ENCODE data around the gene ARRDC2. TPM values are rescaled to one million over a fixed set of nuclear protein-coding genes. Genes with fewer than 3 reads are reported as not detected.

Gene ARRDC2
- total and polyA plus RNA-seq, 3 experiments from 2014 or later, result 33.5 to 45.8 (median 37.1) TPM

DNA sequence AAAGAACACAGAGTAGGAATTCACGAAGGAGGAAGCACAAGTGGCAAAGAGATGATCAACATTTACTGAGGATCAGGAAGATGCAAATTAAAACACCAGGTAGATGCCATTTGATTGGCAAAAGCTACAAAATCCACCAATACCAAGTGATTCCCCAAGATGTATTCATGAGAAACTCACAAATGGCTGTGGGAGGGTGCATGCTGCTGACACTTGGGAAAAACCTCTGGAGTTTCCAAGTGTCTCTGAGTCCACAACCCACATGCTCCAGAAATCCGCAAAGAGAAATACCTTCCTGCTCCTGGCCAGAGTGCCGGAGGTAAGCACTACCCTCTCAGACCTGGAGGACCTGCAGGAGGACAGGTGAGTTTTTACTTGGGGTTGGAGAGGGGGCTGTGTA is 35.7 kb downstream of the ARRDC2 start:
- Mint-ChIP-seq H3K9me3 (peaks cover 0 to 2% (median 0%) of the 10 kb centered on the region in 5 donors), H3K36me3 (no peaks in the 10 kb centered on the region), H3K4me3 (peak overlapping the region; percentile 4 to 85 (median 77)), H3K4me1 (peaks cover 31 to 45% (median 43%) of the 10 kb centered on the region in 3 donors), H3K27me3 (no peaks in the 10 kb centered on the region), H3K27ac (peak overlapping the region; percentile 50 to 97 (median 88))
- Histone ChIP-seq H3K4me1 (ENCODE audit: insufficient read depth, low read length) (peaks cover 35% of the 10 kb centered on the region), H3K27me3 (ENCODE audit: insufficient read depth, low read length, poor library complexity, severe bottlenecking) (no peaks in the 10 kb centered on the region), H3K27ac (ENCODE audit: low read depth, low read length) (no peak overlapping the region), H3K4me3 (ENCODE audit: low read length) (no peak overlapping the region), H3K9me3 (ENCODE audit: low read length) (no peaks in the 10 kb centered on the region), H3K36me3 (ENCODE audit: insufficient read depth, low read length) (no peaks in the 10 kb centered on the region)
- POLR2A ChIA-PET, result interaction anchor here (0.7 to 1.7 kb wide), 4 partner anchors 30 to 44 kb away, joined by 3 to 4 read pairs (median 4); no protein-coding TSS in a partner anchor
- CTCF ChIA-PET, result interaction anchor here (1.2 to 3.1 kb wide), 3 partner anchors 16 to 261 kb away, joined by 3 to 14 read pairs (median 10); no protein-coding TSS in a partner anchor
- DNase-seq, result no peak

- no peaks in the 10 kb centered on the region for H3K27me3 ChIP-seq (ENCODE audit: insufficient read depth, low read length, poor library complexity, severe bottlenecking)
- Mint-ChIP-seq H3K4me3 (peak overlapping the region; percentile 13 to 91 (median 84)), H3K27ac (peak overlapping the region; percentile 84 to 97 (median 93)), H3K9me3 (peaks cover 0 to 2% (median 0%) of the 10 kb centered on the region in 5 donors), H3K36me3 (no peaks in the 10 kb centered on the region), H3K27me3 (no peaks in the 10 kb centered on the region), H3K4me1 (peaks cover 31 to 47% (median 44%) of the 10 kb centered on the region in 3 donors)
- ChIA-PET POLR2A (interaction anchor here (0.6 to 2.1 kb wide), 16 partner anchors 10 to 1715 kb away, joined by 3 to 18 read pairs (median 4); partner anchors contain the start of genes ARRDC2, CCDC124, JUND and MAST3), CTCF (interaction anchor here (0.8 to 3.1 kb wide), 15 partner anchors 10 to 260 kb away, joined by 3 to 17 read pairs (median 5); partner anchors contain the start of gene ARRDC2)
- H3K4me1 ChIP-seq (ENCODE audit: insufficient read depth, low read length), result peaks cover 35% of the 10 kb centered on the region
- no peaks in the 10 kb centered on the region for H3K9me3 ChIP-seq (ENCODE audit: low read length)
- H3K36me3 ChIP-seq (ENCODE audit: insufficient read depth, low read length), result no peaks in the 10 kb centered on the region
- peak overlapping the region; percentile 68 for H3K4me3 ChIP-seq (ENCODE audit: low read length)
- DNase-seq, result peak; percentile 71 to 91 (median 81)
- peak overlapping the region; percentile 64 for H3K27ac ChIP-seq (ENCODE audit: low read depth, low read length)
Measured at GRCh38 chr19:18044825-18045304, 36.9 kb downstream of the ARRDC2 start.

DNA sequence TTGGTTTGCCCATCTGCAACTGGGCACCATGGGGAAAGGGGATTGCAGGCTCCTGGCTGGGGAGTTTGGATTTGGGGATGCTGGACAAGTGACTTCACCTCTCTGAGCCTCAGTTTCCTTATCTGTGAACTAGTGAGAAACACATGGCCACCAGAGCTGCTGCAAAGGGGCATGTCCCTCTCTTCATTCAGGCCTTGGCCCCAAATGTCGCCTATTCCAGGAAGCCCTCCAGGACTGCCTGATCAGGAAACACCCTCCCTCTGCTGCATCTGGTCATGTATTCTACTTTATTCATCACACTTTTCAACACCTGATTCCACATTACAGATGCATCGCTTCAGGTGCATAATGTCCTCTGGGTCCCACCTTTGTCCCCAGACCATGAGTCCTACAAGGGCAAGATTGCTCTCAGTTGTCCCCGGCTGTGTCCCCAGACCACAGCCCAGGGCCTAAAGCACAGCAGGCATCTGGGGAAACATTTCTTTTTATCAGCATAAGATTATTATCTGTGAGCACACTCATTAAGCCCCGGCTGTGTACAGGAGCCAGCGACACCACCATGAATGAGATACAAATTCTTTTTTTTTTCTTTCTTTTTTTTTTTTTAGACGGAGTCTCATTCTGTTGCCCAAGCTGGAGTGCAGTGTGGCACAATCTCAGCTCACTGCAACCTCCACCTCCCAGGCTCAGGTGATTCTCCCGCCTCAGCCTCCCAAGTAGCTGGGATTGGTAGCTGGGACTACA is 37.5 kb downstream of the ARRDC2 start:
- no peaks in the 10 kb centered on the region for H3K9me3 Mint-ChIP-seq
- no peak for DNase-seq
- no peaks in the 10 kb centered on the region for H3K27me3 ChIP-seq (ENCODE audit: insufficient read depth, low read length, poor library complexity, severe bottlenecking)
- H3K9me3 ChIP-seq (ENCODE audit: low read length), result no peaks in the 10 kb centered on the region
- POLR2A ChIA-PET, result interaction anchor here (0.6 to 2.1 kb wide), 14 partner anchors 10 to 534 kb away, joined by 3 to 18 read pairs (median 4); partner anchors contain the start of genes ARRDC2, CCDC124, JUND and MAST3
- H3K36me3 ChIP-seq (ENCODE audit: insufficient read depth, low read length), result no peaks in the 10 kb centered on the region
- peak overlapping the region; percentile 84 to 97 (median 93) for H3K27ac Mint-ChIP-seq
- H3K27me3 Mint-ChIP-seq, result no peaks in the 10 kb centered on the region
- peaks cover 35% of the 10 kb centered on the region for H3K4me1 ChIP-seq (ENCODE audit: insufficient read depth, low read length)
- peak overlapping the region; percentile 13 to 91 (median 84) for H3K4me3 Mint-ChIP-seq
- no peaks in the 10 kb centered on the region for H3K36me3 Mint-ChIP-seq
- peak overlapping the region; percentile 68 for H3K4me3 ChIP-seq (ENCODE audit: low read length)
- H3K27ac ChIP-seq (ENCODE audit: low read depth, low read length), result peak overlapping the region; percentile 64
- CTCF ChIA-PET, result interaction anchor here (0.8 to 3.1 kb wide), 14 partner anchors 9 to 234 kb away, joined by 3 to 17 read pairs (median 5); partner anchors contain the start of gene ARRDC2
- H3K4me1 Mint-ChIP-seq, result peaks cover 37 to 54% (median 50%) of the 10 kb centered on the region in 3 donors

DNA sequence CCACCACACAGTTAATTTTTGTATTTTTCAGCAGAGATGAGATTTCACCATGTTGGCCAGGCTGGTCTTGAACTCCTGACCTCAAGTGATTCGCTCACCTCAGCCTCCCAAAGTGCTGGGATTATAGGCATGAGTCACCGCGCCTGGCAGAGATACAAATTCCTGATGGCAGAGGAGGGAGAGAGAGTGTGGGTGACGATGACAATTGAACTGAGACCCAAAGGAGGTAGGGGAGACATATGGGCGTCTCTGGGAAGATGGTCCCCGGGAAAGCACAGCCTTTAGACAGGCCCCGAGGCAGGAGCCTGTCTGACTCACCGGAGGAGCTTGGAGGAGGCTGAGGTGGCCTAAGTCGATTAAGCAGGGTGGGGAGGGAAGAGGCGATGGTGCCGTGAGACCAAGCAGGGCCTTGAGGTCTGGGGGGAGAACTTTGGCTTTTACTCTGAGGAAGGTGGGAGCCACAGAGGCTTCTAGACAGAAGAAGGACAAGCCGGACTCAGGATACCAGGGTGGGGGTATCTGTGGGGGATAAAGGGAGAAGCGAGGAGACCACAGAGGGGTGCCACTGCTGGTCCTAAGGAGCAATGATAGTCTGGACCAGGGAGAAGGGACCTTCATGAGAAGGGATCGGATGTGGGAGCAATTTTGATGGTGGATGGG is 38.2 kb downstream of the ARRDC2 start:
- H3K36me3 Mint-ChIP-seq, result no peaks in the 10 kb centered on the region
- no peaks in the 10 kb centered on the region for H3K9me3 Mint-ChIP-seq
- no peaks in the 10 kb centered on the region for H3K27me3 Mint-ChIP-seq
- Histone ChIP-seq H3K36me3 (ENCODE audit: insufficient read depth, low read length) (no peaks in the 10 kb centered on the region), H3K4me3 (ENCODE audit: low read length) (no peak overlapping the region), H3K27me3 (ENCODE audit: insufficient read depth, low read length, poor library complexity, severe bottlenecking) (no peaks in the 10 kb centered on the region), H3K4me1 (ENCODE audit: insufficient read depth, low read length) (peaks cover 35% of the 10 kb centered on the region), H3K27ac (ENCODE audit: low read depth, low read length) (no peak overlapping the region), H3K9me3 (ENCODE audit: low read length) (no peaks in the 10 kb centered on the region)
- peak overlapping the region in 6 of 8 donors; percentile 21 to 95 (median 72) for H3K27ac Mint-ChIP-seq
- ChIA-PET CTCF (interaction anchor here (1.5 to 2.5 kb wide), 4 partner anchors 11 to 100 kb away, joined by 4 to 17 read pairs (median 8); partner anchors contain the start of gene ARRDC2), POLR2A (interaction anchor here (2.1 kb wide), 1 partner anchor 39 kb away, joined by 18 read pairs; the partner anchor contains the start of gene ARRDC2)
- H3K4me3 Mint-ChIP-seq, result peak overlapping the region in 3 of 7 donors; percentile 5 to 38 (median 17)
- no peak for DNase-seq
- peaks cover 37 to 61% (median 50%) of the 10 kb centered on the region in 3 donors for H3K4me1 Mint-ChIP-seq

GRCh38 chr19:18049385-18049784 is 41.4 kb downstream of the ARRDC2 start:
- Mint-ChIP-seq H3K4me3 (no peak overlapping the region), H3K27ac (no peak overlapping the region), H3K4me1 (peaks cover 24 to 46% (median 33%) of the 10 kb centered on the region in 3 donors), H3K9me3 (no peaks in the 10 kb centered on the region), H3K36me3 (no peaks in the 10 kb centered on the region), H3K27me3 (no peaks in the 10 kb centered on the region)
- H3K4me3 ChIP-seq (ENCODE audit: low read length), result no peak overlapping the region
- H3K27ac ChIP-seq (ENCODE audit: low read depth, low read length), result no peak overlapping the region
- ChIA-PET POLR2A (interaction anchor here (0.7 kb wide), 1 partner anchor 39 kb away, joined by 7 read pairs; no protein-coding TSS in a partner anchor), CTCF (interaction anchor here (0.8 to 2.3 kb wide), 2 partner anchors 33 to 42 kb away, joined by 3 to 6 read pairs; partner anchors contain the start of gene ARRDC2)
- peaks cover 22% of the 10 kb centered on the region for H3K4me1 ChIP-seq (ENCODE audit: insufficient read depth, low read length)
- no peaks in the 10 kb centered on the region for H3K36me3 ChIP-seq (ENCODE audit: insufficient read depth, low read length)
- no peak for DNase-seq
- H3K27me3 ChIP-seq (ENCODE audit: insufficient read depth, low read length, poor library complexity, severe bottlenecking), result no peaks in the 10 kb centered on the region
- no peaks in the 10 kb centered on the region for H3K9me3 ChIP-seq (ENCODE audit: low read length)

- no peaks in the 10 kb centered on the region for H3K9me3 Mint-ChIP-seq
- Histone ChIP-seq H3K4me3 (ENCODE audit: low read length) (no peak overlapping the region), H3K27ac (ENCODE audit: low read depth, low read length) (no peak overlapping the region), H3K9me3 (ENCODE audit: low read length) (no peaks in the 10 kb centered on the region), H3K36me3 (ENCODE audit: insufficient read depth, low read length) (no peaks in the 10 kb centered on the region), H3K4me1 (ENCODE audit: insufficient read depth, low read length) (no peaks in the 10 kb centered on the region), H3K27me3 (ENCODE audit: insufficient read depth, low read length, poor library complexity, severe bottlenecking) (no peaks in the 10 kb centered on the region)
- no peak for DNase-seq
- CTCF ChIA-PET, result interaction anchor here (1.4 kb wide), 1 partner anchor 41 kb away, joined by 4 read pairs; no protein-coding TSS in a partner anchor
- POLR2A ChIA-PET, result interaction anchor here (0.6 kb wide), 1 partner anchor 581 kb away, joined by 4 read pairs; no protein-coding TSS in a partner anchor
- peaks cover 0 to 1% of the 10 kb centered on the region in 2 donors for H3K27me3 Mint-ChIP-seq
- H3K36me3 Mint-ChIP-seq, result no peaks in the 10 kb centered on the region
- no peak overlapping the region for H3K4me3 Mint-ChIP-seq
- peak overlapping the region in 1 of 8 donors; percentile 47 for H3K27ac Mint-ChIP-seq
- peaks cover 6 to 23% (median 9%) of the 10 kb centered on the region in 3 donors for H3K4me1 Mint-ChIP-seq
Measured at GRCh38 chr19:18051887-18052286, 43.9 kb downstream of the ARRDC2 start.

GRCh38 chr19:18053576-18054219 is 45.7 kb downstream of the ARRDC2 start:
- H3K9me3 ChIP-seq (ENCODE audit: low read length), result no peaks in the 10 kb centered on the region
- POLR2A ChIA-PET, result no interaction called here
- Mint-ChIP-seq H3K27me3 (peaks cover 0 to 1% of the 10 kb centered on the region in 2 donors), H3K36me3 (no peaks in the 10 kb centered on the region), H3K27ac (peak overlapping the region in 2 of 8 donors; percentile 5 to 77), H3K4me3 (no peak overlapping the region), H3K4me1 (peaks cover 12 to 29% (median 16%) of the 10 kb centered on the region in 3 donors), H3K9me3 (no peaks in the 10 kb centered on the region)
- no peak for DNase-seq
- H3K27ac ChIP-seq (ENCODE audit: low read depth, low read length), result no peak overlapping the region
- no peaks in the 10 kb centered on the region for H3K36me3 ChIP-seq (ENCODE audit: insufficient read depth, low read length)
- H3K4me1 ChIP-seq (ENCODE audit: insufficient read depth, low read length), result peaks cover 11% of the 10 kb centered on the region
- no peak overlapping the region for H3K4me3 ChIP-seq (ENCODE audit: low read length)
- CTCF ChIA-PET, result interaction anchor here (1.0 to 10.6 kb wide), 2 partner anchors 43 to 46 kb away, joined by 5 to 168 read pairs; partner anchors contain the start of gene ARRDC2
- H3K27me3 ChIP-seq (ENCODE audit: insufficient read depth, low read length, poor library complexity, severe bottlenecking), result no peaks in the 10 kb centered on the region
